ENCODE measurements around the gene WDR6.

The WDR6 gene

DNA sequence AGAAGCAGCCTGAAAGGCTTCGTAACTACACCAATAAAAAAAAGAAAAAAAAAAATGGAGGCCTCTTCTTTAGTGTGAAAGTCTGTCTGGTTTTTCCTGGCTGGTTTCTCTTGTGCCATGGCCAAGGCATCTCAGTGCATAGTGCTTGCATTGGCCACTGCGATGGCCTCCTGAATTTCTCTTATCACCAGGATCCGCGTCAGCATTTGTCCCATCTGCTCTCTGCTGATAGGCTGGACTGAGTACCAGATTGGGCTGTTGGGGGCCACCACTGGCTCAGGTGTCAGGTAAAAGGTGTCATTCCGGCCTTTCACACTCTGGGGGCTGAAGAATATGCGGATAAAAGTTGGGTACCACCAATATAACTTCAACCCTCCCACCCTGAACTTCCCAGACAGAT is 23.1 kb downstream of the WDR6 start:
- DNase-seq = no peak

- no peak for DNase-seq
These were observed 25.6 kb downstream of the WDR6 start for GRCh38 chr3:49032646-49033304.

DNA sequence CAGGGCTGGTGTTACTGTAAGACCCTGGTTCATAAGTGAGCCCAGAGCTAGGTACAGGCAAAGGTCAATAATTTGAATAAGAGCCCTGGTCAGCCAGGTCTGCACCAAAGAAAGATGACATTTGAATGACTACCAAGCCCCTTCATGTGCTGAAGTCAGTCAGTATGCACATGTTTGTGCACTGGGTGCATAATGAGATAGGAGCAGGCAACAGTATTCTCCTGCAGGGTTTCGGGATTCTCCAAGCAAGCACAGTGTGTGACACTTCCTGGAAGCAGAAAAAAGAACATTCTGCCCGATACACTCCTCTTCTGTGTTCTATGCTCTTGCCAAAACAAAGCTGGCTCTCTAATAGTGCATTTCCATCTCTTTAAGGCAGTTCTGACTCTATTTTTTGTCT is 27.5 kb downstream of the WDR6 start:
- DNase-seq = no peak

DNA sequence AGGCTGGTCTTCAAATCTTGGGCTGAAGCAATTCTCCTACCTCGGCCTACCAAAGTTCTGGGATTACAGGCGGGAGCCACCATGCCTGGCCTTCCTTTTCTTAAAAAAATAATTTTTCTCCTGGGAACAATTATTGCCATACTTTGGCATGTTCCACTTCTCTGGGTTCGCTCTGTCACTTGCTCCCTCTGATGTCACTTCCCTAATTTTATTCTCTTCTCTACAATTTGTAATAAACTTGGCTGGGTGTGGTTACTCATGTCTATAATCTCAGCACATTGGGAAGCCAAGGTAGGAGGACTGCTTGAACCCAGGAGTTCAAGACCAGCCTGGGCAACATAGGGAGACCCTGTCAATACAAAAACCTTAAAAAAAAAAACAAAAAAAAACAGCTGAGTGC is 28.1 kb downstream of the WDR6 start:
- no peak for DNase-seq

DNA sequence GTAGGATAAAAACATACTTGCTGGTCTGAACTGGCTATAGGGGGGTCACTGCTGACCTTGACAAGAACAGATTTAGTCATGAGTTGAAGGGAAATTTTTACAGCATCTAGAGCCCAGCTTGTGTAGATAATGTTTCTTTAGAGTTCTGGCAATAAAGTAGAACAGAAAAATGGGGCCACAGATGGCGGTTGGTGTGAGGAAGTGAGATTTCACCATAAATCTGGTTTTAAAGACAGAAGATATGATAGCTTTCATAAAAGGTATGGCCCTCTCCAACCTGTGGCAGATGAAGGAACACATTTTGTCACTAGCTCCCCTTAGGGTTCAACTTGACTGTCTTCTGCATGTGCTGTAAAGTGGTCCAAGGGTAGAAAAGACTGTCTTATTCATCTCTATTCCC is 46.4 kb downstream of the WDR6 start:
- DNase-seq = no peak

GRCh38 chr3:49054344-49054862 is 47.2 kb downstream of the WDR6 start:
- DNase-seq = no peak

- DNase-seq = no peak
These were observed 50.1 kb downstream of the WDR6 start for GRCh38 chr3:49057268-49057667.

GRCh38 chr3:49058011-49058410 is 50.8 kb downstream of the WDR6 start:
- no peak for DNase-seq

All from activated CD4-positive, CD25-positive, alpha-beta regulatory T cell (primary cell).